Loucy (cell line): ENCODE results near the gene TNFRSF13B.

ENCODE experiments used
- H2AFZ ChIP-seq: fragments of 200-600 bp; sonication (generic); 2 replicates; pipeline ENCODE4 v1.6.0; 2016; ENCODE audit warnings: antibody characterized with exemption, mild to moderate bottlenecking, low read length, moderate library complexity
- H3F3A ChIP-seq: fragments of 200-600 bp; 2 replicates; pipeline ENCODE4 v1.6.0; 2016; ENCODE audit warnings: antibody characterized with exemption, low read depth, mild to moderate bottlenecking
- H3K27me3 ChIP-seq: fragments of 200-600 bp; sonication (generic); 2 replicates; pipeline ENCODE4 v1.6.1; 2014; ENCODE audit warnings: low read length, mild to moderate bottlenecking; ENCODE audit not compliant: insufficient read depth, poor library complexity, severe bottlenecking
- H3K36me3 ChIP-seq: fragments of 200-600 bp; sonication (generic); 2 replicates; pipeline ENCODE4 v1.6.1; 2016; ENCODE audit warnings: low read length; ENCODE audit not compliant: insufficient read depth
- H3K4me1 ChIP-seq: fragments of 200-600 bp; sonication (generic); 2 replicates; pipeline ENCODE4 v1.5.1; 2014; ENCODE audit warnings: low read length, mild to moderate bottlenecking; ENCODE audit not compliant: insufficient read depth, poor library complexity, severe bottlenecking
- H3K4me2 ChIP-seq: fragments of 200-600 bp; sonication (generic); 2 replicates; pipeline ENCODE4 v1.6.0; 2014; ENCODE audit warnings: antibody characterized with exemption, low read length, low read depth, mild to moderate bottlenecking; ENCODE audit not compliant: poor library complexity, severe bottlenecking
- H3K4me3 ChIP-seq: fragments of 200-600 bp; sonication (generic); 2 replicates; pipeline ENCODE4 v1.5.1; 2014; ENCODE audit warnings: low read length, mild to moderate bottlenecking, mixed read lengths; ENCODE audit not compliant: poor library complexity, severe bottlenecking
- H3K79me2 ChIP-seq: fragments of 200-600 bp; sonication (generic); 2 replicates; pipeline ENCODE4 v1.6.1; 2014; ENCODE audit warnings: low read length; ENCODE audit not compliant: insufficient read depth
- H3K9ac ChIP-seq: fragments of 200-600 bp; sonication (generic); 2 replicates; pipeline ENCODE4 v1.6.0; 2014; ENCODE audit warnings: mild to moderate bottlenecking, low read depth, low read length, moderate library complexity; ENCODE audit not compliant: poor library complexity, severe bottlenecking
- H3K9me2 ChIP-seq: fragments of 200-600 bp; sonication (generic); replicated peaks from 2 replicates; pipeline ENCODE4 v1.6.1; 2016; ENCODE audit warnings: low read depth, low read length, mixed read lengths
- H3K9me3 ChIP-seq: fragments of 200-600 bp; sonication (generic); 2 replicates; pipeline ENCODE4 v1.6.1; 2014; ENCODE audit warnings: mild to moderate bottlenecking, antibody characterized with exemption, low read length, low read depth; ENCODE audit not compliant: insufficient read depth
- H4K20me1 ChIP-seq: fragments of 200-600 bp; sonication (generic); 2 replicates; pipeline ENCODE4 v1.6.0; 2014; ENCODE audit warnings: antibody characterized with exemption, low read length, mild to moderate bottlenecking; ENCODE audit not compliant: insufficient read depth, poor library complexity, severe bottlenecking
- EZH2phosphoT487 ChIP-seq: fragments of 200-600 bp; IDR thresholded peaks from 2 replicates; pipeline ENCODE4 v1.6.1; 2018; ENCODE audit warnings: antibody characterized with exemption, mild to moderate bottlenecking, moderate library complexity, borderline replicate concordance
- TF ChIP-seq, protein P1 (sequence below): fragments of 200-600 bp; sonication (generic); conservative IDR thresholded peaks from 2 replicates; pipeline ENCODE4 v1.5.1; 2014; ENCODE audit warnings: mild to moderate bottlenecking, antibody characterized with exemption, low read length

TNFRSF13B gene

DNA sequence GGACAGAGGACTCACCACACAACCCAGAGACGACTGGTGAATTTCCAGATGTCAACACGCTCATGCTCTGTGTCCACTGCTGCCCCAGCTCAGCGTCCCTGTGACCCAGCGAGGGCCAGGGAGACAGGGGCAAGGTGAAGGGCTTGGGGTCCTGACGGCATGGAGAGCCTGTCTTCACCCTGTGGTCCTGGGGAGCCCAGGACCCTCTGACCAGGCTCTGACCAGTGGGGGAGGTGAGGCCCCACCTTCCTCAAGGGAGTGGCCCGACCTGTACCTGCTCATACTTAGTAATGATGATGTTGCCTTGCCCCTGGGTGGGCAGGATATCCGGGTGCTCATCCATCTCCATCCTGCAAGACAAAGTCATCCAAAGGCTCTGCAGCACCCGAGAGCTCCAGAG is 39.8 kb downstream of the TNFRSF13B start:
- Histone ChIP-seq H3K4me3 (no peak overlapping the region), H3F3A (no peaks in the 10 kb centered on the region), H3K9me2 (no peaks in the 10 kb centered on the region), H3K4me1 (no peaks in the 10 kb centered on the region), H3K4me2 (no peak overlapping the region), H2AFZ (no peak overlapping the region), H3K79me2 (no peaks in the 10 kb centered on the region), H3K36me3 (no peaks in the 10 kb centered on the region), H3K9ac (no peak overlapping the region), H3K27me3 (no peaks in the 10 kb centered on the region), H4K20me1 (no peaks in the 10 kb centered on the region), H3K9me3 (no peaks in the 10 kb centered on the region)
- TF ChIP-seq EZH2phosphoT487: no peak
- TF ChIP-seq, protein P1, sequence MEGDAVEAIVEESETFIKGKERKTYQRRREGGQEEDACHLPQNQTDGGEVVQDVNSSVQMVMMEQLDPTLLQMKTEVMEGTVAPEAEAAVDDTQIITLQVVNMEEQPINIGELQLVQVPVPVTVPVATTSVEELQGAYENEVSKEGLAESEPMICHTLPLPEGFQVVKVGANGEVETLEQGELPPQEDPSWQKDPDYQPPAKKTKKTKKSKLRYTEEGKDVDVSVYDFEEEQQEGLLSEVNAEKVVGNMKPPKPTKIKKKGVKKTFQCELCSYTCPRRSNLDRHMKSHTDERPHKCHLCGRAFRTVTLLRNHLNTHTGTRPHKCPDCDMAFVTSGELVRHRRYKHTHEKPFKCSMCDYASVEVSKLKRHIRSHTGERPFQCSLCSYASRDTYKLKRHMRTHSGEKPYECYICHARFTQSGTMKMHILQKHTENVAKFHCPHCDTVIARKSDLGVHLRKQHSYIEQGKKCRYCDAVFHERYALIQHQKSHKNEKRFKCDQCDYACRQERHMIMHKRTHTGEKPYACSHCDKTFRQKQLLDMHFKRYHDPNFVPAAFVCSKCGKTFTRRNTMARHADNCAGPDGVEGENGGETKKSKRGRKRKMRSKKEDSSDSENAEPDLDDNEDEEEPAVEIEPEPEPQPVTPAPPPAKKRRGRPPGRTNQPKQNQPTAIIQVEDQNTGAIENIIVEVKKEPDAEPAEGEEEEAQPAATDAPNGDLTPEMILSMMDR: no peak

DNA sequence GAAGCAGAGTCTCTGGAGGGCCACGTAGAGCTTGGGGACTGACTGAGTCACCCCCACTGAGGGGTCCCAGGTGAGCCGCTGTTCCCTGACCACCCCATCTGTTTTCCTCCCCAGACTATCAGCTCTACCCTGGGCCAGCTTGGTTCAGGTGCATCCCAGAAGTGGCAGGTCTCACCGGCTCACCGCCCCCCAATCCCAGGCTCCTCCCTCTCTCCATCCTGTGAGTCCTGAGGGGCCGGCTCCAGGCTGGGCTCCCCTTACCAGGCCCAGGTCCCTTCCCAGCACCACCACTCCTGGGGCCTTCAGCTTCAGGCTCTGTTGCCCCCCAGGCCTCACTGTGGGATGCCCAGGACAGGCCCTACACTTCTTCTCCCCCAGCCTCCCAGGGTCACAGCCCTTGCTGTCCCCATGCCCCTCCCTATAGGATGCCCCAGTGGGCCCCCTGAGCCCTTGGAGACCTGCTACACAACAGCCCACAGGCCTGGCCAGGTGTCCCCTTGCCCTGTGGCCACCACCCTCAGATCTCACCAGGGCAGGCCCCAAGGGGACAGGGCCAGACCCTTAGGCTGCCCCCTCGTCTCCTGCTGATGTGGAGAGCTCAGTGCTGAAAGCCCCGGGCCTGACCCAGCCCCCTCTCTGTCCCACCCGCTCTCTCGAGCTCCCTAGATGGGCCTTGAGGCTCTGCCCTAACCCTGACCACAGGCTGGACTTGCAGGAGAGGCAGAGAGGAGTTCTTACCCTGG is 40.4 kb downstream of the TNFRSF13B start:
- Histone ChIP-seq H3K36me3 (no peaks in the 10 kb centered on the region), H3K9me2 (no peaks in the 10 kb centered on the region), H4K20me1 (no peaks in the 10 kb centered on the region), H3K4me2 (no peak overlapping the region), H2AFZ (no peak overlapping the region), H3K9me3 (no peaks in the 10 kb centered on the region), H3K27me3 (no peaks in the 10 kb centered on the region), H3K79me2 (no peaks in the 10 kb centered on the region), H3F3A (no peaks in the 10 kb centered on the region), H3K4me3 (no peak overlapping the region), H3K9ac (no peak overlapping the region), H3K4me1 (no peaks in the 10 kb centered on the region)
- no peak for TF ChIP-seq EZH2phosphoT487
- TF ChIP-seq, protein P1: no peak

DNA sequence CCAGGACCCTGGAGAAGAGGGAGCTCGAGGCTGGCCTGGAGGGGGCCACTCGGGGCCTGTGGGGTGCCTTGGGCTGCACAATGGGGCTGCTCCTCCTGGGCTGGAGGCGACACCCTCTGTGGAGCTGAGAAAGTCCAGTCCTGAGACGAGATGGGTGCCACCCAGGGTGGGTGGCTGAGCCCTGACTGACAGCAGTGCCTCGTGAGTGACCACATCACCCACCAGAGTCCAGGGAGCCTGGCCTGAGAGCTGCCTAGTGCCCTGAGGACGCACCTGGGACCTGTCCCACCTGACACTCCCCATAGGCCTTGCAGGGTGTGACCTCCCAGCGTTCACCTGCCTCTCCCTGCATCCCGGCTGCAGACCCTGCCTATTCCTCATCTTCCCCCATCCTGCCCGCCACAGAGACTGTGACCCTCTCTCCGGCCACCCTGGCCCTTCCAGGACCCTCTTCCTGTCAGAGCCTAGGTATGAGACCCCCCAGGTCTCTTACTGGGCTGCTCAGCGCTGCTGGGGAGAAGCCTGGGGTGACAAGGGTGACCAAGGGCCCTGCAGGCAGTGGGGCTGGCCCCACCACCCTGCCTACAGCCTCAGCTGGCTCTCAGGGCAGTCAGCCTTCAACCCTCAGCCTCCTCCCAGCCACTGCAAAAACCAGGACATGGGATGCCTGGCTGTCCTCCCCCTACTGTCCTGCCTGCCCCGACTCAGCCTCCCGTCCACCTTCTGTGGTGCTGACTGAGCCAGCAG is 41.2 kb downstream of the TNFRSF13B start:
- TF ChIP-seq, protein P1: no peak
- no peak for TF ChIP-seq EZH2phosphoT487
- no peak overlapping the region for H3K4me3 ChIP-seq
- no peaks in the 10 kb centered on the region for H3K4me1 ChIP-seq
- no peaks in the 10 kb centered on the region for H3F3A ChIP-seq
- H4K20me1 ChIP-seq: no peaks in the 10 kb centered on the region
- no peak overlapping the region for H3K9ac ChIP-seq
- H3K9me3 ChIP-seq: no peaks in the 10 kb centered on the region
- H3K79me2 ChIP-seq: no peaks in the 10 kb centered on the region
- H3K36me3 ChIP-seq: no peaks in the 10 kb centered on the region
- no peak overlapping the region for H3K4me2 ChIP-seq
- no peaks in the 10 kb centered on the region for H3K9me2 ChIP-seq
- H2AFZ ChIP-seq: no peak overlapping the region
- H3K27me3 ChIP-seq: no peaks in the 10 kb centered on the region
